LNCAP (cell line): ENCODE results near the gene TRIM17.

Source experiments
- TF ChIP-seq, protein P1 (sequence below): fragments of 450-650 bp; IDR thresholded peaks from 2 replicates; pipeline ENCODE4 v1.5.1; 2017; ENCODE audit warnings: mild to moderate bottlenecking

TRIM17 gene

DNA sequence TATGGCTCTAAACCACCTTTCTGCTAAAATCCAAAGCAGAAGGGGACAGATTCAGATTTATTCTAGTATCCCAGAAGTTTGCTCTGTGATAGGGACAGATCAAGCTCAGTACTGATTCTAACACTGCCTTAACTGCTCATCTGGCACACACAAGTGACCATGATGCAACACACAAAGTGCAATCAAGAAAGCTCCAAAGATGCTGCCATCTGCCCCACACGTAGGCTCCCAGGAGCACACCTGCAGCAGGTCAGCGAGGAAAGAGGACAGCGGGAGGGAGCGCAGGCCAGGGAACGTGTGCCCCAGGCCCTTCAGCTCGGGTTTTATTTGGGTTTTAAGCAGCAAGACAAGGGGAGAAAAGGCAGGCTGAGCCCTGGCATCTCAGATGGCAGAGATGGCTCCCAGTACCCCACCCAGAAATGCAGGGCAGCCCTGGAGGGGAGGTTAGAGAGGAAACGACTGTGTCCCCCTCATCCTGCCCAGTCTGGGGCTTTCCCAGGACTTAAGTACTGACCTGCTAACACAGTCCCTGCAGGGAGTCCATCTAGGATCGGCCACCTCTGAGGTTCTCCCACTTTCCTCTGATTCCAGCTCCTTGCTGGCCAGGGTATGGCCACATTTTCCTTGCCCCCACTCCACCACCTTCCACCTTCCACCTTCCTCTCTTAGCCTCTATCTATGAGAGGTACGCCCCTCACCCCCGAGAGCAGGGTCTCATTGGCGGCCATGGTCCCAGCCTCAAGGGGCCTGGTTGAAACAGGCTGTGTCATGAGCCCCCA is 11.3 kb downstream of the TRIM17 start:
- TF ChIP-seq, protein P1, sequence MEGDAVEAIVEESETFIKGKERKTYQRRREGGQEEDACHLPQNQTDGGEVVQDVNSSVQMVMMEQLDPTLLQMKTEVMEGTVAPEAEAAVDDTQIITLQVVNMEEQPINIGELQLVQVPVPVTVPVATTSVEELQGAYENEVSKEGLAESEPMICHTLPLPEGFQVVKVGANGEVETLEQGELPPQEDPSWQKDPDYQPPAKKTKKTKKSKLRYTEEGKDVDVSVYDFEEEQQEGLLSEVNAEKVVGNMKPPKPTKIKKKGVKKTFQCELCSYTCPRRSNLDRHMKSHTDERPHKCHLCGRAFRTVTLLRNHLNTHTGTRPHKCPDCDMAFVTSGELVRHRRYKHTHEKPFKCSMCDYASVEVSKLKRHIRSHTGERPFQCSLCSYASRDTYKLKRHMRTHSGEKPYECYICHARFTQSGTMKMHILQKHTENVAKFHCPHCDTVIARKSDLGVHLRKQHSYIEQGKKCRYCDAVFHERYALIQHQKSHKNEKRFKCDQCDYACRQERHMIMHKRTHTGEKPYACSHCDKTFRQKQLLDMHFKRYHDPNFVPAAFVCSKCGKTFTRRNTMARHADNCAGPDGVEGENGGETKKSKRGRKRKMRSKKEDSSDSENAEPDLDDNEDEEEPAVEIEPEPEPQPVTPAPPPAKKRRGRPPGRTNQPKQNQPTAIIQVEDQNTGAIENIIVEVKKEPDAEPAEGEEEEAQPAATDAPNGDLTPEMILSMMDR = no peak

DNA sequence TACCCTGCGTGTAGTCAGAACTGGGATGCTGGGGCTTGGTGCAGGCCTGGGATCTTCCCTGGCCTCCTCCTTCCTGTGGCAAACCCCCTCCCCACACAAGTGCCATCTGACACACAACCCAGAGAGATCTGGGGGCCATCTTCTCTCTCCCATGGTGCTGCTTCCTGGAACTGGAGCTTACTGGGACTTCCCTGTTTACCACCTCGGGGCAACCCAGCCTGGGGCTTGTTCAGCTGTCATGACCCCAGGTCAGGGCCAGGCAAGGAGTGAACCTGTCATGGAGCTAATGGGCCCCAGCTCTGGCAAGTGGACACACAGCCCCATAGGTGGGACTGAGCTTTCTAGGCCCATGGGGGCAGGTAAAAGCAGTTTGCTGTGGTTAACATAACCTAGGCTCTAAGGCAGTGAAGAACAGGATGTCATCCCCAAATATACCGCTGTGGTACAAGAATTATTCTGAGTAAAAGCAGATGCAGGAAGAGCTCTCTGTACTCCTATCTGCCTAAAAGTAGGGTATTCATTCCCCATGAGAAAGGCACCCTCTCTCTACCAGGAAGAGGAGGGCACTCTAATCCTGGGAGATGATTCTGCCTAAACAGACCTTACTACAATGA is 12.4 kb downstream of the TRIM17 start:
- TF ChIP-seq, protein P1 = no peak

DNA sequence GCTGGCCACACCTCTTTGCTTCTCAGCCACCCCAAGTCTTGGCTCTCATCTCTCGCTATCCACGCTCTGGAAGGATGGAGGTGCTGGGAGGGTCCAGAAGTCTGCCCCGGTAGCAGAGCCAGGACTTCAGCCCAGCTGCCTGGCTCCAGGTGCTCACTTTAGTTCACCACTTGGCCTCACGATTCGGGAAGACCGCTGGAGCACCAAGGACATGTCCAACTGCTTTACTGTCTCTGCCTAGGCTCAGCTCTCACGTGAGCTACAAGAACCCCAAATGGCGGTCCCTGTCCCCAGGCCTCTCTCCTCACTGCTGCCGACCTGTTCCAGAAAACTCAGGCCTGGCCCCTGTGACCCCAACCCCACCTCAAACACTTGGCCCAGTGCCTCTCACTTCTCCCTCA is 13.4 kb downstream of the TRIM17 start:
- TF ChIP-seq, protein P1 = no peak

DNA sequence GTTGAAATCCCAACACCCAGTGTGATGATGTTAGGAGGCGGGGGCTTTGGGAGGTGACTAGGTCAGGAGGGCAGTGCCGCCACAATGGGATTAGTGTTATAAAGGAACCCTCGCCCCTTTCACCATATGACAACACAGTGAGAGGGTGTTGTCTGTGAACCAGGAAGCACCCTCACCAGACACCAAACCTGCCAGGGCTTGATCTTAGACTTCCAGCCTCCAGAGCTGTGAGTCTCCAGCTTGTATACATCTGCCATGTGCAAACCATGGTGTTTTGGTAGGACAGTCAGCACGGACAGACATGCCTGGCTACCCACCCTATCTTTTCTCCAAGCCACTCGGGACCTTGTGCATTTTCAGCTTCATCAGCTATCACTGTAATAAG is 14.0 kb downstream of the TRIM17 start:
- TF ChIP-seq, protein P1 = no peak

DNA sequence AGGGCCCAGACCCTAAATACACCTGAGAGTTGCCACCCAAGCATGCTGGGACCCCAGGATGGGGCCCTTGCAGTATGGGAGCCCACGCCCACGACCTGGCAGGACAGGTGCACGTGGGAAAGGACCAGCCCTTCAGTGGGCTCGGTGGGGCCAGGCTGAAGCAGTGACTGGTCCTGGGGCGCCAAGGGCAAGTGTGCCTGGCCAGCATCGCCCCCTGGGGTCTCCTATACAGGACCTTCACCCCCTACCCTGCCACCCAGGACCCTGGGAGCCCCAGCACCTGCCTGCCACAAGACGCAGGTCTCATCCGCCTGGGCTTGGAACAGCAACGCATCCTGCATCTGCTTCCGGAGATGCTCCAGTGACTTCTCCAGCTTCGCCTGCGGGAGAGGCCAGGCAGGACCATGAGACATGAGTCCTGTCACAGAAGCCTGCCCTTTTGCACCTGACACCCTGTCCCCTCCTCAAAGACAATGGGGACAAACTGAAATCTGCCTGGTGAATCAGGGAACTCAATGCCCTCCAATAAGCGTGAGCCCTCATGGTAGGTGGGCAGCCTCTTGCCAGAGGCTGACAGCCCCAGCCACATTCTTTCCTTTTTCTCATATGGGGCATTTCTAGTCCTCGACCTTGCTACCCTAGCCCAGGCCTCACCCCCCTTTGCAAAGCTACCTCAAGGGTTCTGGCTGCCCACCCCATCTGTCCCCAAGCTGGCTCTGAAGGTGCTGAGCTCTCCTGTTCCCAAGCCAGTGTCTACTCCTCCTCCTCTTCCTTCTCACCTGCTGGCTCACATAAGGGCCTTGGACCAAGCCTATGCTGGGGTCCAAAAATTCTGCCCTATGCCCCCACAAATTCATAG is 14.7 kb downstream of the TRIM17 start:
- TF ChIP-seq, protein P1 = no peak

DNA sequence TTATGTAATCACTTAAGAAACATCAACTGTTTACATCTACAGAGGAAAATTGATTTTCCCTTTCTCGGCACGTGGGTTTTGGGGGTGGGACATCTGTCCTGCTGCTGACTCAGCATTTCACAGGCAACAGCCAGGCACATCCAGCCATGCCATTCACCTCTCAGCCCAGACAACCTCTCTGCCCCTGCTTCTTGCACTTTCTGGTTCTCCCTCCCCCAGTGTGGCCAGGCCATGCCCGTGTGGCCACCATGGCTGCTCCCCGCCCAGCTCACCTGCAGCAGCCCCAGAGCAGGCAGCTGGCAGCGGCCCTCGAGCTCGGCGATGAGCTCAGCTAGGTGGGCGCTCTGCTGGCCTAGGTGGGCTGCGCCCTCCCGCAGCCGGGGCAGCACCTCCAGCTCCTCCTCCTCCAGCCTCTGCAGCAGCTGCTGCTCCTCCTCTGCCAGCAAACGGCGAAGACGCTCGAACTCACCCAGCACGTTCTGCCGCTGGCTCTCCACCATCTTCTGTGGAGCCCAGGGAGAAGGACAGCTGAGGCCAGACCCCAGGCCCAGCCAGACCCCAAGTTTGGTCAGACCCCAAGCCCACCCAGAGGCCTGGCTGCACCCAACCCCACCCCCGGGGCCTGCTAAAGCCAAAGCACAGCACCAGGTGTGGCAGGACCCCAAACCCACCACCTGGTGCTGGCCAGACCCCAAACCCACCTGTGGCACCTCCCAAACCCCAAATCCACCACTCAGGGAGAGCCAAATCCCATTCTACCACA is 15.8 kb downstream of the TRIM17 start:
- TF ChIP-seq, protein P1 = no peak

DNA sequence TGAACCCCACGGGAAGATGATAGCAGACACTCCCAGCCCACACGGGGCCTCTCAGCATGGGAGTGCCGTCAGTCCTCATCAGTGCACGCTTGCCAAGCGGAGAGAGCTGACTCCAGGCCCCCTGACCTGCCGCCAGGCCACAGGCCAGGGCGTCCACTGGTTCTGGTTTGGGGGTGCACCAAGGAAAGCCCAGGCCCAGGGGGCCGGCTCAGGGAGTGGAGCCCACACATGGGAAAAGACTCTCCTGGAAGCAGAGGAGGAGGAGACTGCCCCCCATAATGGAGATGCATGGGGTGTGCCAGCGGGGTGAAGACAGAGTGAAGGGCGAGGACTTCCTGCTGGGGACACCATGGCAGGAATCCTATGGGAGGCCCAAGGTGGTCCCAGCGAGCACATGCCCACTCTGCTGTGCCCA is 16.4 kb downstream of the TRIM17 start:
- TF ChIP-seq, protein P1 = no peak
